ENCODE data around the gene KIAA0040. TPM values are rescaled to one million over a fixed set of nuclear protein-coding genes. Genes with fewer than 3 reads are reported as not detected.
"Not testable (repeated sequence)": the region's sequence is repeated elsewhere in the genome, so short reads cannot be mapped to it uniquely, and the experiment has no call there.

KIAA0040 gene
- total RNA-seq, 1 donor from 2014 or later, result 3.7 TPM

DNA sequence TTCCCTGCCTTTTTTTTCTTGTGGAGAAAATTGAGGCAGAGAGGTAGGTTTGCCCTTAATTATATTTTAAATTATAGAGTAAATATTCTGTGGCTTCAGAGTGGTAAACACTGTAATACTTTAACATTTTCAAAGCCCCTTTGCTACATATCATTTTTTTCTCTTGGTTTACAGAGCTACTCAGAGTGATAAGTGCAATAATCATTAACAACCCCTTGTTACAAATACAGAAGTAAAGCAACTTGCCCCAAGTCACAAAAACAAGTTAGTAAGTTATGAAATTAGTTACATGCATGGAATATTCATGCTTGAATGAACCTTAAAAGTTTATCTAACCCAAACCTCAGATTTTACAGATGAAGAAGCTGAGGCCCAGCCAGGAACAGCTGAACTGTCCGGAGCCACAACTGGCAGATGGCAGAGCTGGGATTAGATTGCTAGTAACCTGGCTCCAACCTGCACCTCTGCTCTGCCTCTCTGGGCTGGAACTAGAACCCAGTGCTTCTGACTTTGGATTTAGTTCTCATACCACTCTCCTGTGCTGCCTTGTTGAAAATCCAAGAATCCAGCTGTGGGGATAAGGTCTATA is 76.3 kb downstream of the KIAA0040 start:
- Mint-ChIP-seq H3K27me3 (ENCODE audit: low read depth) (no peaks in the 10 kb centered on the region), H3K27ac (no peak overlapping the region), H3K9me3 (peaks cover 21% of the 10 kb centered on the region), H3K36me3 (no peaks in the 10 kb centered on the region), H3K4me3 (no peak overlapping the region), H3K4me1 (no peaks in the 10 kb centered on the region)
- TF ChIP-seq, protein P1, sequence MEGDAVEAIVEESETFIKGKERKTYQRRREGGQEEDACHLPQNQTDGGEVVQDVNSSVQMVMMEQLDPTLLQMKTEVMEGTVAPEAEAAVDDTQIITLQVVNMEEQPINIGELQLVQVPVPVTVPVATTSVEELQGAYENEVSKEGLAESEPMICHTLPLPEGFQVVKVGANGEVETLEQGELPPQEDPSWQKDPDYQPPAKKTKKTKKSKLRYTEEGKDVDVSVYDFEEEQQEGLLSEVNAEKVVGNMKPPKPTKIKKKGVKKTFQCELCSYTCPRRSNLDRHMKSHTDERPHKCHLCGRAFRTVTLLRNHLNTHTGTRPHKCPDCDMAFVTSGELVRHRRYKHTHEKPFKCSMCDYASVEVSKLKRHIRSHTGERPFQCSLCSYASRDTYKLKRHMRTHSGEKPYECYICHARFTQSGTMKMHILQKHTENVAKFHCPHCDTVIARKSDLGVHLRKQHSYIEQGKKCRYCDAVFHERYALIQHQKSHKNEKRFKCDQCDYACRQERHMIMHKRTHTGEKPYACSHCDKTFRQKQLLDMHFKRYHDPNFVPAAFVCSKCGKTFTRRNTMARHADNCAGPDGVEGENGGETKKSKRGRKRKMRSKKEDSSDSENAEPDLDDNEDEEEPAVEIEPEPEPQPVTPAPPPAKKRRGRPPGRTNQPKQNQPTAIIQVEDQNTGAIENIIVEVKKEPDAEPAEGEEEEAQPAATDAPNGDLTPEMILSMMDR (IDR thresholded peaks at IDR 0.05; ENCODE audit: unreplicated experiment), result no peak
- no peak for DNase-seq (ENCODE audit: low spot score in 2 of 2, unreplicated experiment in 2 of 2)

GRCh38 chr1:175114996-175115395 is 77.6 kb downstream of the KIAA0040 start:
- Mint-ChIP-seq H3K4me3 (no peak overlapping the region), H3K27ac (no peak overlapping the region), H3K9me3 (peaks cover 28% of the 10 kb centered on the region), H3K4me1 (no peaks in the 10 kb centered on the region), H3K27me3 (ENCODE audit: low read depth) (no peaks in the 10 kb centered on the region), H3K36me3 (no peaks in the 10 kb centered on the region)
- no peak for DNase-seq (ENCODE audit: low spot score in 2 of 2, unreplicated experiment in 2 of 2)
- TF ChIP-seq, protein P1 (IDR thresholded peaks at IDR 0.05; ENCODE audit: unreplicated experiment), result no peak

- H3K4me1 Mint-ChIP-seq; H3K27ac Mint-ChIP-seq; H3K27me3 Mint-ChIP-seq (ENCODE audit: low read depth); DNase-seq (ENCODE audit: low spot score in 2 of 2, unreplicated experiment in 2 of 2); H3K36me3 Mint-ChIP-seq; H3K4me3 Mint-ChIP-seq: not testable (repeated sequence)
- peaks cover 34% of the 10 kb centered on the region for H3K9me3 Mint-ChIP-seq
Measured at GRCh38 chr1:175108331-175108820, 84.2 kb downstream of the KIAA0040 start.

Other genes with a start within 250 kb of the KIAA0040 start
- 58.8 to 70.0 TPM (median 63.7 TPM) in 3 replicates for gene CACYBP, start 192.8 kb downstream of the KIAA0040 start, total RNA-seq
- 25.2 to 29.3 TPM (median 25.9 TPM) in 3 replicates for gene MRPS14, start 169.4 kb downstream of the KIAA0040 start, total RNA-seq
- gene TNN, start 124.9 kb downstream of the KIAA0040 start, total RNA-seq, result 2.0 to 2.2 TPM (median 2.0 TPM) in 3 replicates